HG03135 (cell line): Measurements from ENCODE around the gene MTMR11.

ENCODE experiments used
- ATAC-seq: cut with Tn5 transposase; IDR thresholded peaks from one replicate; pipeline ENCODE4 v1.9.1; 2021; ENCODE audit warnings: mild to moderate bottlenecking, moderate library complexity; ENCODE audit not compliant: unreplicated experiment

The MTMR11 gene

DNA sequence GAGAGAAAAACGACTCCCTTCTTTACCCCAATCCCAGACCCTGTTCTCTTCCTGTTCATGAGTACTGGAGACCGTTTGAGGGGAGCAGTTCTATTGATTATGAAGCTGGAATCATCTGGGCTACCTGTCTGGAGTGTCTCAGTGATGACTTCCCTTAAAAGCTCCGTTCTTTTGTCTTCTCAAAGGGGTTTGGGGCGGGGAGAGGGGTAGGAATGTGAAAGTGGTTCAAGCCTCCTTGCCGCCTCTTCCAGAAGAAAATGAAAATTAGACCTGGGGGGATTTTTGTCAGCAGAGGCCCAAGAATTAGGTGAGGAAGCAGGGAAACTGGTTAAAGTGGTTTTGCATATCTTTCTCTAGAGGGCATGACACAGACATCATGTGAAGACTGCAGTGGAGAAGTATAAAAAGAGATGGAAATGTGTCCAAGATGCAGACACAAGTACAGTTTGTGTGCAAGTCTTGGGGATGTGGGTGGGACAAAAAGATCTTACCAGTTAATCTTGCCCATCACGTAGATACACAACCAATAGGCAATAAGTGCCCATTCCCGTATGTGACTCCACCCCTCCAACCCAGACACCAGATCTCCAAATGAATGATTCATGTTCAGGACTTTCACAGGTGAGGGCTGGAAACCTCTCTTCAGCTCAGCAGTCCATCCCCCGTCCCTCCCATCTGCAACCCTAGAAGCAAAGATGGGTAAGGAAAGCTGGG lies 470 bp upstream of the MTMR11 start:
- ATAC-seq: no peak

DNA sequence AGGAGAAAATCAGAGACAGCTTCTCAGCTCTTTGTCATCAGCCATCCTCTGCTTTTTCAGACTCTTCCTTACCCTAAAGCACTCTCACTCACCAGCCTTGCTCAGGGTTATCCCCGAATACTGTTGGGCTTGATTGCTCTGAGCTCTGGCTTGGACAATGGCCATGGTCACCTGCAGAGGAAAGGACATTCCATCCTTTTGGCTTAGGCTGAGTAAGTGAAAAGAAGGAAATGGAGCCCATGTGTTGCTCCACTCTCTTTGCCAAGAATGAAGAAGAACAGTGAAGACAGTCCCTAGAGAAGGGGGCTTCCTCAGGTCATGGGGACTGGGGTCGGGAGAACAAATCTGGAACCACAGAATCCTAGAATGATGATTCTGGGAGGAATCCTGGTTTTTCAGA lies 2.3 kb downstream of the MTMR11 start:
- ATAC-seq: no peak

DNA sequence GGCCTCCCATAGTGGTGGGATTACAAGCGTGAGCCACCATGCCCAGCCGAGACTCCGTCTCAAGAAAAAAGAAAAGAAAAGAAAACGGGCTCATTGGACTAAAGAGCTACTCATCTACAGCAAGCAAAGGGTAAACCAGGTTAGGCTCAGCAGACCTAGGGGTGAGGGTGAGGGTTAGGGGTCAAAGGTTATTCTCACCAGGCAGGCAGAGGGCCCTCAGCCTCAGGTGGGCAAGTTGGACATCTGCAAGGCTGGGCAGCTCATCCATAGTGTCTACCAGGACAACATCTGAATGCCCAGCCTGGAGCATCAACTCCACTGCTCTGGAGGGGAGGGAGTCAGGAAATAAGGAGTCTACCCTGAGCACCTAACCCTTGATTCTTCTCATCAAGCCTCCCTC lies 3.5 kb downstream of the MTMR11 start:
- ATAC-seq: no peak

DNA sequence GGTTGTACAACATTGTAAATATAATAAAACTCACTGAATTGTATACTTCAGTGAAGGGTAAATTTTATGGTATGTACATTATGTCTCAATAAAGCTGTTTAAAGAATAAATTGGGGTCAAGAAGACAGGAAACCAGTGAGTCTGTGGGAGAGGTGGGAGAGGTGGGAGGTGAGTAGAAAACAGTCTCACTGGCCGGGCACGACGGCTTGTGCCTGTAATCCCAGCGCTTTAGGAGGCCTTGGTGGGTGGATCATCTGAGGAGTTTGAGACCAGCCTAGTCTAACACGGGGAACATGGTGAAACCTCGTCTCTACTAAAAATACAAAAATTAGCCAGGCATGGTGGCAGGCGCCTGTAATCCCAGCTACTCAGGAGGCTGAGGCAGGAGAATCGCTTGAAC lies 4.2 kb downstream of the MTMR11 start:
- no peak for ATAC-seq

DNA sequence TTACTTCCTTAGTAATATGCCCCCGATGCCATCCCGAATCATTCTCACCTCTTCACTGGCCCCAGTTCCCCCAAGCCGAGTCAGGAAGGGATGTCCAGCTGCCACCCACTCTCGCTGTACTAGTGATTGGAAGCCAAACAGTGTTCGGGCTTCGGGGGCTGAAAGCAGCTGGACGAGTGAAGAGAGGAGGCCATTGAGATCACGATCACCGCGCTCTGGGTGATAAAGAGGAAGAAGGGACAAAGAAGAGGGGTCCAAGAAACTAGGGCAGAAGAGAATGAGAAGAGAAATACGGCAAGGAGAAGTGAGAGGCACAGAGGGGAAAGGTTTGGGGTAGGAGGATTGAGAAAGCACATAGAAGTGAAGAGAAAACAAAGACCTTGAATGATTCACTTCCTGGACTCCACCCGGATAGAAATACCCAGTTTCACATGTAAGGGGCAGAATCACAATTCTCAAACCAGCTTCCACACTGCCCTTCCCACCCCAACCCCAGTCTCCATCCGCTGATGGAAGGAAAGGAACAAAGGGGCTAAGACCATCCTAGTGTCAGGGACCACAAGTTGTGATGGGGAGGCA lies 5.4 kb downstream of the MTMR11 start:
- no peak for ATAC-seq

DNA sequence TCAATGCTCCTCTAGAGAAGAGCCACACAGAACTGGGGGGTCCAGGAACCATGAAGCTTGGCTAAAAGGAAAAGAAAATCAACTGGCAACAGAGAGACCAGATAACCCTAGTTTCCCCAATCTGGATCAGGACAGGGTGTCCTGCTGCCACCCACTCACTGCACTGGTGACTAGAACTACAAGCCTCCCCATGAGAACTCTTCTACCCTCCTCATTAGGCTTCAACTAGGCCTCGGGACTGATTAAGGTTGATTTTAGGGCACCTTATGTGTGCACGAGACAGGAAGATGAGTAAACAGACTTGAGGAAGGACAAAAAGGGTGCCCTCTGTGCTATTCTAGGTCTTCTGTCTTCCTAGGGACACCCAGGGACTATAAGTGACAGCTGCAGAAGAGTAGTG lies 6.8 kb downstream of the MTMR11 start:
- no peak for ATAC-seq

DNA sequence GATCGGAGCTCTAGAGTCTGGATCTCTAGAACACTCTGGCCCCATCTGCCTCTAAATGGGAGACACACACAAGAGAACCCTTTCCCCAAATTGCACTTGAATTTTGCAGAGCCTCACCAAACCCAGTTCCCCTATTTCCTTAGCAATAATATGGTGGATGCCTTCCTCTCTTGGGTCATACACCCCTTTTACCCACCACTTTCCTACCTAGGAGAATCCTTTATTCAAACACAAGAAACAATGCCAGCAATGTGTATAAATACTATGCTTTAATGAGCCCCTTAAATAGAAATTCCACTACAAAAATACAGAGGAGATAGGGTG lies 8.3 kb downstream of the MTMR11 start:
- no peak for ATAC-seq

DNA sequence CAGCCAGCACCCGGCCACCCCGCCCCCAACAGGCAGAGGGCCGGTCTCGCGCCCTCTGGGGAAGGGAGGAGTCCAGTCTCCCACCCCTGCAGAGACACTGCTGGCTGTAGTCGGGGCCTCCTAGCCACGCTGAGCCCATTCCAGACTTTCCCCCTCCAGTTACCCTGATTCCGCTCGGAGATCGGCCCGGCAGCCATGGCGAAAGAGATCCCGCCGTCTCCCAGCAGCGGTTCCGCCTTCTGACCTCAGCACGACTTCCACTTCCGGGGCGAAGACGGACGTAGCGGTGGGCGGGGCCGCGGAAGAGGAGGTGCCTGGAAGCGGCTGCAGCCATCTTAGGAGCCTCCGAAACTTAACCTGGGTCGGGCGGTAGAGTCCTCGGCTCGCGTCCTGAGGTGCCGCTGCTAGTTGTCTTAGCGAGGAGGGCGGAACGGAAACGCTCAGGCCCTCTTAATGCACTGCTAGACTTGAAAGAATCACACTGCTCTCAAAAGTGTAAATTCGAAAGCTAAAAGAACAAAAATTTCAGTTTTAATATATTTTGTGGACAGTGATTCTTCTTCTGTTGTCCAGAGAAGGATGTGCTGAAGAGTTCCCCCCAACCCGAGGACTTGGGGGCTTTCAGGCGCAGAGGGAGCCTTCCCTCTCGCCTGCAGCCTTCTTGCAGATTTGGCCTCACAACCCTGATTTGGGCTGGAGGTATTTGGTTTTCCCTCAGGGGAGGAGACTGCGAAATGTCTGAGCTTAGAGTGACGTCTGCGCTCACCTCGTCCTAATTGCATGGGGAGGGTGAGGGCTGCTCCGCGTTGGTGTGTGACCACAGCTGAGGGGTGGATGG lies 8.9 kb downstream of the MTMR11 start, which contains the start of gene SF3B4:
Gene SF3B4 (minus strand): TSS at position 241 of the 838 bp plus-strand sequence. CDS start 44 bp downstream, at position 197.
- peak; percentile 97 for ATAC-seq

DNA sequence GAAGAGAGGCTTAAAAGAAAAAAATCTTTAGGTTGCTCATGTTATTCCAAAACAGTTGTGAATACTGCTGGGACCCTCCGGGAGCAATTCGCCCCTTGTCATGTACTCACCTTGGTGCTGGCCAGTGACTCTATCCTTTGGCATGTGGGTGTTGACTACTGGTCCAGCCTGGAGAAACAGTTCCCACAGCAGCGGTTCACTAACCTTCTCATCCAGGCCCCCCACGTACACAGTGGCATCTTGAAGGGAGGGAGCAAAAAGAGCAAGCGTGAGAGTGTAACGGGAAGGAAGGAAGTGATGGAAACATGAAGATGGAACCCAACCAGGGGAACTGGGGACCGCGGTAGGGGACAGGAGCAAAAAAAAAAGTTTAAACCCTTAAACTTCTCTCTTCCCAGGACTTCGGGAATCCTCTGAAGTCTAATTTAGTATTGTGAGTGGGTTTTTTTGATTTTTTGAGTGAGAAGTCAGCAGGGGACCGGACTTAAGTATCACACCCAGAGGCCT lies 9.6 kb downstream of the MTMR11 start:
- ATAC-seq: no peak

DNA sequence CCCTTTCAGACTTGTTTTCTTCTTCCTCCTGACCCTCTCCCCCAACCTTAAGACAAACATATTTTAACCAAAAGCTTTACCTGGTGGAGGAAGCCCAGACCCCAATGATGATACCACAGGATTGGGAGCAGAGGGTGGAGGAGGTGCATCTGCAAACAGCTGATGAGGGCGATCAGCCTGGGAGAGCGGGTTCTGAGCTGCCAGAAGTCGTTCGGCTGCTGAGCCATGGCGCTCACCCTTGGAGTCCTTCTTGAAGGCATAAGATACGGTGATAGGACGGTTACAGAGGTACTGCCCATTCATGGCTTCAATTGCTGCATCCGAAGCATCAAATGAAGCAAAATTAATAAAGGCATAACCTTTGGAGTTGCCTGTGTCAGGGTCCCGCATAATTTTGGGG lies 10.4 kb downstream of the MTMR11 start:
- ATAC-seq: no peak

DNA sequence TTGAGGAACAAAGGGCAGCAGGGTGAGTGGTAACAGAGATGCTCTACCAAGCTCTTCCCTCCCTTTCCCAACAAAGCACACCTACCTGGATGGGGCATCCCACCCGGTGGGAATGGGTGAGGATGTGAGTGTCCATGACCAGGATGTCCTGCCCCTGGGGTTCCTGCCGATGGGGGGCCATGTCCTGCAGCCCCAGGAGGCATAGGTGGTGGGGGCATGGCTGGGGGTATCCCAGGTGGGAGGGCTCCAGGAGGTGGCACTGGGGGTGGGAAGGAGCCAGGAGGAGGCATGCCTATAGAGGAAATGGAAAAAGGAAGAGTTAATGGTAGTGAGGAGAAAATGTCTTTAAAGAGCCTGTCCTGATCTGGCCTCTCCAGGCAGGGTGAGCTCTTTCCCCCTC lies 10.9 kb downstream of the MTMR11 start:
- ATAC-seq: no peak

DNA sequence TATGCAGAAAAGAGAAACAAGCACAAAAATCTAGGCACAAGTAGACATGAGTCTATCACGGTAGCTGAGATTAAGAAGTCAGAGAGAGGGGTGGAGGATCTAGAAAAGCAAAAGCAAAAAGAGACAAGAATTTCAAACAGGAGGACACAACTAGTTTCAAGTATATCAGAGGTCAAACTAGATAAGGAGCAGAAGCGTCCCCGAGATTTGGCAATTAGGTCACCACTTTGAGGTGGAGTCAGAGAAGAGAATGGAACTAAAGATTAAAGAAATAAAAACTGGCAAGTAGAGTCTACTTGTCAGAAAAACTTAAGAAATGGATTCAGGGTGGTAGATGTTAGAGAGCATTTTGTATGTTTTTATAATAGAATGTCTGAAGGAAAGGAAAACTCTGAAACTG lies 11.3 kb downstream of the MTMR11 start:
- ATAC-seq: no peak

DNA sequence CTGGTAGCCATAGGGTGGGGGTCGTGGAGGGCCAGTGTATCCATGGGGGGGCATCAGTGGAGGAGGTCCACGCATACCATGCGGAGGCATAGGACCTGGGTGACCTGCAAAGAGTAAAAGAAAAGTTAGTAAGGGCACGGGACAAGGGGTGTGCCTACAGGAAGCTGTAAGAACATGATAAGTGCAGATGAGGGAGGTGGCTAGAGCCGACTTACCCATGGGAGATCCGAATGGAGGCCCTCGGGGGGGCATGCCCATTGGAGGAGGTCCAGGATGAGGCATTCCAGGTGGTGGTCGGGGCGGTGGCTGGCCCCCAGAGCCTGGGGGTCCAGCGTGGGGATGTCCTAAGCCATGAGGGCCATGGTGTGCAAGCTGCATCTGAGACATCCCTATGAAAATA lies 13.1 kb downstream of the MTMR11 start:
- no peak for ATAC-seq

DNA sequence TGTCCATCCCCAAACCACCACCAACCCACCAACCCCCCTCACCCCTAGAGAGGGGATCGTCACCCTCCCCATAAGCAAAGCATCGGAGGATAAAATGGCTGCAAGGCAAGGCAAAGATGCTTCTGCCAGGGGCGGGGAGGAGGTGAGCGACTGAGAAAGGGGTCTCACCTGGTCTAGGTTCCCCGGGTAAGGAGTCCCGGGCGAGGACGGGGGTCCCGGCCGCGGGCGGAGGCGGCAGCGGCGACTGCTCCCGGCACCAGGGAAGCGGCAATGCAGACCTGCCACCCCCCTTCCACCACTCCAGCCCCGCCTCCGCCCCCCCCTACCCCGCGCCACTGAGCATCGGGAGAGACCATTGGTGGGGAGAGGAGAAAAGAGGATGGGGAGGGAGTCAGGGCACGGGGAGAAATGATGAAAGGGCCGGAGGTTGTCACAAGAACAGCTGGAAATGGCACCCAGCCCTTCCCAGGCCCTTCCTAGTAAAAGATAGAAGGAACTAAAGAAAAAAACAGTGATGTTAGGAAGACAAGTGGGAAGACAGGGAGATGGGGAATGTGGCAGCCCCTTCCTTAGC lies 19.0 kb downstream of the MTMR11 start, which contains the start of gene SV2A:
Gene SV2A (minus strand): TSS at position 274 of the 574 bp plus-strand sequence. CDS start 4,004 bp downstream, outside the sequence.
- ATAC-seq: no peak

DNA sequence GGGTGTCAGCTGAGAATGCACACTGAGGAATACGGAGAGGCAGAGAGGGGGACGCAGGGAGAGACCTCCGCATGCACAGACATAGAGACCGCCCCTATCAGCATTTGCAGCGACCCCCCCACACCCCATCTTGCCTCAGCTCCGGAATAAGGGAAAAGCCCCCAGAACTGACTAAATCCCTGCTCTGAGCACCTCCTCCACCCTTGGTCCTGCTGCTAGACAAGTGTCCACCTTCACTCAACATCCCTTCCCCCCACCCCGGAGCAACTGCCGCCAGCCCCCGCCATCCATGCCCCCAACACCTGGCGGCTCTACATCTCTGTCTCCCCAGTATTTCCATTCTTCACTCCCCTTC lies 19.8 kb downstream of the MTMR11 start:
- no peak for ATAC-seq

DNA sequence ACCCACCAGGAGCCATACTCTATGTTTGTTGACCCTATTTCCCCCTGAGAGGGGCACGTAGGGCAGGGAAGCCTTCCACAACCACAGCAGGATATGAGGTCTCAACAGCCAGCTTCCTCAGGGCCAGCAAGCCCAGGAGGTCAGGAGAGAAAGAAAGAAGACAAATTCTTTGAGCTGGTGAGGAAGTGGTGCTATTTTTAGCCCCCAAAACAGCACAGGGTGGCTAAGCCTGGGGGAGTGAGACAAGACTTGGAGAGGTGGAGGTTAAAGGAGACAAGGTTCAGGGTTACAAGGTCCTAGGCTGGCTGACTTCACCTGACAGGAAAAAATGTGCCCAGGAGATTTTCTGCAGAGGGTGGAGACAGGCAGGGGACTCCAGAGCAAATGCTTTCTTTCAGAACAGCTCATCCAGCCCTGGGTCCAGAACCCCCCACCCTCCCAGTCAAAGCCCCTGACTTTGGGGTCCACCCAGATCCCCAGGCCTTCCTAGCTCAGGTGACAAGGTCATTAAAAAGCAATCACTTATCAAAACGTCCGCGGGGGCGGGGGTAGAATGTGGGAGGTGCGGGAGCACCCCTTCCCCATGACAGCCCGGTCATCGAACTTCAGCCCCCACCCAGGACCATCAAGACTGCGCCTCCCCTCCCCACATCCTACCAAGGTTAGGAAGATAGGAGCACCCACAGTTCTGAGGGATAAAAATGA lies 20.3 kb downstream of the MTMR11 start:
- ATAC-seq: no peak

DNA sequence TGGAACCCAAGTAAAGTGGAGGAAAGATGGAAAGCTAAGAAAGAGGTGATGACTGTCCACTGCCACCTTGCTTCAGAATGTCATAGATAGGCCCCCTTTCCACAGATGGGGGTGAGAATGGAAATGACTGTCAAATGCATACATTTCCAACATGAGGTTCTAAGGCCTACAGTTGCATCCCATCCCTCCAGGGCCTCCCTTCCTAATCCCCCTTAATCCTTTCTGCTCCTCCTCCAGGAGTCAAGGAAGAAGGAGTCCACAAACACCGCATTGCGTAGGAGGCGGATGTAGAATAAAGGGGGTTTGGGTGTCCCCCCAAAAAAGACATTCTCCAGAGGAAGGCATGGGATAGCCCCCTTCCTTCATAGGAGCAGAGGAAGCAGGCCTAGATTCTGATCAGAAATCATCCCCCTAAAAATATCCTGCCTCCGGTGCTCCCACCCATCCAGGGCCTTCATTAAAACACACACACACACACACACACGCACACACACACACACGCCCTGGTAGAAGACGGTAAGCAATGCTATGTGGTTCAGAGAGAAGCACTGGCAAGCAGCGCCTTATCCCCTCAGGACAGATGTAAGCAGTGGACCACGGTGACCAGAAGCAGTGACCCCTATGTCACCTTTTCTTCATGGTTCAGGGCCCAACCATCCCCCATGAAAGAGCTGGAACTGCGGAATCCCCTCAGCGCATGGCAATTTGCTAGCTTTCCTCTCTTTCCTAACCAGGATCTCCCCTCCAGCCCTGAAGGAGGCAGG lies 21.1 kb downstream of the MTMR11 start:
- ATAC-seq: no peak

DNA sequence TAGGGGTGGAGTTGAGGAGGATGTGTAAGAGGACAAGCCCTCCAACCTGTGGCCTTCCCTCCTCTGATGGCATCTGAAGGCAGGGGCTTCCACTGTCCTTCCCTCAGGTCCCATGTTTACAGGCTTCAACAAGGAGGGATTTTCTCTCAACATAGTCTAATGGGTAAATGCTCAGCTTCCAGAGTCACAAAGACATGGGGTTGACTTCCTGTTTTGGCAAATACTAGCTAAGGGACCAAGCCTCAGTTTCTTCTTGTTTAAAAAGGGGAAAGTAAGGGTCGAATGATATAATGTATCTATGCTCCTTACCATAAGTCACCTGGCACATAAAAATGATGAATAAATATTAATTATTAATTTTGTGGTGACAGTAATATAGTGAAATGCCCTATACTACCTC lies 22.1 kb downstream of the MTMR11 start:
- ATAC-seq: no peak

DNA sequence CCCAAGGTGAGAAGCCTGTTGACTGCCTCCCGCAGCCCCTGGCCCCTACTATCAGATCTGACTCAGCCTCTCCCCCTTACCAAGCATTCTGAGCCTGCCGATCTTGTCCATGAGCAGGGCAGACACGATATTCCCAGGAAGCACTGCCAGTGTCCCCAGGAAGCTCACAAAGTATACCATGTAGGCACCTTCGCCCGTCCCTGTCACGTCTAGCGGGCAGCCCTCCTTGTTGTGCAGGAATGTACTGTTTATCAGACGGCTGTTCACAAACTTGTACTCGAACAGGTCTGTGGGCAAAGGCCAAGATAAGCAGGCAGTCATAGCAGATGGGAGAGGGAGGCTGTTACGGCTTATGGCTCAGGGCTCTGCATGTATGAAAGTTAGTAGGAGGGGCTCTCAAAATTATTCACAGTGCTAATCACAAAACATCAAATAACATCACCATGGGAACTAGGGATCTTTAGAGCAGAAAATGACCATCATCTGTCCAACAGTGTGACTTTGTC lies 30.1 kb downstream of the MTMR11 start:
- ATAC-seq: no peak
